Occipital lobe (tissue), 2 donors: ENCODE measurements around the gene CPPED1. TPM values are rescaled to one million over a fixed set of nuclear protein-coding genes. Genes with fewer than 3 reads are reported as not detected.
A peak's percentile ranks its signal among the peaks of the same experiment; 100 is the strongest.
"Not testable (repeated sequence)": the region's sequence is repeated elsewhere in the genome, so short reads cannot be mapped to it uniquely, and the experiment has no call there.

ENCODE experiments used
- DNase-seq: peaks from one replicate; lab custom pipeline; 2025; lab: John Stamatoyannopoulos, UW
- total RNA-seq: library from RNA; depleted of rRNA; stranded (reverse); fragments of >200 nt; gene quantifications from one replicate; pipeline ENCODE4 v1.2.3, GENCODE V29; 2014

Gene CPPED1
- total RNA-seq, 1 donor from 2014 or later = 6.2 TPM

DNA sequence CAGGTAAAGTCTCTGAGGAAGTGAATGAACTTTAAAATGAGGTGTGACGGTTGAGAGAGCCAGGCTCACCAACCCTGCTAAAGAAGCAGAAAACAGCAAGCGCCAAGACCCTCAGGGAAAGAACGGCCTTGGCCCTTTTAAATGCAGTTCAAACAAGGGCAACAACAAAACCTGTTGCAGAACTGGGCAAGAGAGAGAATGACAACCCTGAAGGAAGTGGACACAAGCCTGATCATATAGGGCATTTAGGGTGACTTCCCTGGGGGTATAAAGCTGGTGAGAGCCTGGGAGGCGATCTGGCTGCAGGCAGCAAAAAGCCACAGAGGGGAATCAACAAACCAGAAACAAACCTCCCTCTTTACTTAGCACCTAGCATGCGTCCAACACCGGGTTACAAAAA, 1.0 kb downstream of the CPPED1 start:
- DNase-seq = no peak

DNA sequence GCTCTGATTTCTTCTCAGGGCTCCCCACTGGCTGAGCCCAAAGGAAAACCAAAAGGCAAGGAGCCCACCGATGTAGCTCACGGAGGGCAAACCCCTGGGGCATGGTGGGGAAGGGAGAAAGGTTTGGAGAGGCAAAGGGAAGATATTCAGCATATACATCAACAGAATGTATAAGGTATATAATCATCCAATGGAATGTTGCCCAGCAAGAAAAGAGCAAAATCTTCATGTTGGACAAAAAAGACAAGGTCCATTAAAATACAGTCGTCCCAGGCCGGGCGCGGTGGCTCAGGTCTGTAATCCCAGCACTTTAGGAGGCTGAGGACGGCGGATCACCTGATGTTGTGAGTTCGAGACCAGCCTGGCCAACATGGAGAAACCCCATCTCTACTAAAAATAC, 1.6 kb downstream of the CPPED1 start:
- no peak for DNase-seq

DNA sequence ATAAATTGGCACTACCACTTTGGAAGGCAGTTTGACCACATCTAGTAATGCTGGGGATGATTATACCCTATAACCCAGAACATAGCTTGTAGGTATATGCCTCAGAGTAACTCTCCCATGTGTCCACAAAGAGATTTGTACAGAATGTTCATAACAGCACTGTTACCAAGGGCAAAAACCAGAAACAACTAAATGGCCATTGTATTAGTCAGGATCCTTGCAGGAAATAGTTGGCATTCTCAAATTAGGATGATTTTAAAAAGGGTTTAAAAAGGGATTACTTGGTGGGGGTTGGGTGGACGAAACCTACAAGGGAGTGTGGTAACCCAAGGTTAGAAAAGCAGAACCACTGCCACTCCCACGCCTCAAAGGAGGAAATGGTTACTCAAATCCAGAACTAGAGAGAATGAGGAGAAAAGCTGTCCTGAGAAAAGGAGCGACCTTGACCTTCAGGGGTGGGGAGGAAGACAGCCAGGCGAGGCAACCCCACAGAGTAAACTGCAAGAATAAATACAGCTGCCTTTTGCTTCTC, 2.1 kb downstream of the CPPED1 start:
- DNase-seq = no peak

DNA sequence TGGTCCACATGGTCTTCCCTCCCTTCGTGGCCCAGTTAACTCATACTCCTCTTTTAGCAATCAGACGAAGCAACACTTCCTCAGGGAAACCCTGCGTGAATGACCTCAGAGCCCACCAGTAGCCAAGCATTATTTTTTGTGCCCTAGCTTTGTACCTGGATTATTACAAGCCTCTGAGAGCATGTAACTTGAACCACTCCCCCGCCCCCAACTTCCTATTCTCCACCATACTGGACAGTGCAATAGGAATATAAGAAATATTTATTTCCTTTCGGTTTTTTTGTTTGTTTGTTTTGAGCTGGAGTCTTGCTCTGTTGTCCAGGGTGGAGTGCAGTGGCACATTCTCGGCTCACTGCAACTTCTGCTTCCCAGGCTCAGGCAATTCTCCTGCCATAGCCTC, 2.9 kb downstream of the CPPED1 start:
- no peak for DNase-seq

DNA sequence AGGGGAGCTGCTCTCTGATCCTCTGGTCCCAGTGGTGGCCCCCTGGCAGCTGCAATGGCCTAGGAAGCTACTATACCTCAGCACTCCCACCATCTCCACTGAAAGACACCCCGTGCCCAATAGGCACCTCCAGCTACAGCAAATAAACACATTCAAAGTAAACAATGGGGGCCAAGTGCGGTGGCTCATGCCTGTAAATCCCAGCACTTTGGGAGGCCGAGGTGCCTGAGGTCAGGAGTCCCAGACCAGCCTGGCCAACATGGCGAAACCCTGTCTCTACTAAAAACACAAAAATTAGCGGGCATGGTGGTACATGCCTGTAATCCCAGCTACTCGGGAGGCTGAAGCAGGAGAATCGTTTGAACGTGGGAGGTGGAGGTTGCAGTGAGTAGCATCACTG, 3.7 kb downstream of the CPPED1 start:
- not testable (repeated sequence) for DNase-seq

DNA sequence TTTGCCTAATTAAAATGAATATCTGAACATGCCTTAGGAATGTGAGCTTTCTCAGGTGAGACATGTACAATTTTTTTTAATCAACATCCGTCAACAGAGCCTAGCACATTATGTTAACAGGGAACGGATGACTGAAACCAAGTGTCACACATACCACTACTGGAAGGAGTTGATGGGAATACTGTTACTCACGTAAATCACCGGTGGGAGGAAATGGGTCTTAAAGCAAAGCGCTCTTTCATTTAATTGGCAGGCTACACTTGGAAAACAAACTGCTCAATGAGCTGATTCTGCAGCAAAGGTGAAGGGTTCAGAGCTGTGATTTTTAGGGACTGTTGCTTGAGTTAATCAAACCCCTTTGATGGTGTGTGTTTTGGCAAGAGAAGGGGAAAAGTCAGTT, 4.8 kb downstream of the CPPED1 start:
- DNase-seq = no peak

DNA sequence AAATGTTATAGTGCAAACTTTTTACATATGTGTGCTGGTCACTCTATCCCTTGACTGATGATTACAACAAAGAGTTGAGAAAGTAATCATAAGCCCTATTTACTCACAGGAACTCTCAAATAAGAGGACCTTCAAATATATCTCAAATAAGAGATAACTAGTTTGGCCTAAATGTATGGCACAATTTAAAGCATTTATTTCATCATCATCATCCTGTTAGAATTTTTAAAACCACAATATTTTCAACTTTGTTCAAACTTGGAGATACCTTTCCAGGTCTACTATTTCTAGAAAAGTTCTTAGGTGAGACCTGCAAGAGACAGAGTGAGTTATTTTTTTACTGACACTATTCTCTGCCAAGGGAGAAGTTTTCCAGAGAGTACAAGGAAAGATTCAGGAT, 5.5 kb downstream of the CPPED1 start:
- DNase-seq = no peak

DNA sequence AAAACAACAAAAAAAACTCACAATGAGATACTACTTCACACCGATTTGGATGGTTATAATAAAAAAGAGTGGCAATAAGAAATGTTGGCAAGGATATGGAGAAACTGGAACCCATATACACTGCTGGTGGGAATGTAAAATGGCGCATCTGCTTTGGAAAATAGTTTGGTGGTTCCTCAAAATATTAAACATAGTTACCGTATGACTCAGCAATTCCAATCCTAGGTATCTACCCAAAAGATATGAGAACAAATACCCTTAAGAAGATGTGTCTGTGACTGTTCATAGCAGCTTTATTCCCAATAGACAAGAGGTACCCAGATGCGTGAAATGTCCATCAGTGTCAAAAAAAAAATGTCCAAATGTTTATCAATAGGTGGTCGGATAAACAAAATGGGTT, 7.2 kb downstream of the CPPED1 start:
- DNase-seq = no peak

DNA sequence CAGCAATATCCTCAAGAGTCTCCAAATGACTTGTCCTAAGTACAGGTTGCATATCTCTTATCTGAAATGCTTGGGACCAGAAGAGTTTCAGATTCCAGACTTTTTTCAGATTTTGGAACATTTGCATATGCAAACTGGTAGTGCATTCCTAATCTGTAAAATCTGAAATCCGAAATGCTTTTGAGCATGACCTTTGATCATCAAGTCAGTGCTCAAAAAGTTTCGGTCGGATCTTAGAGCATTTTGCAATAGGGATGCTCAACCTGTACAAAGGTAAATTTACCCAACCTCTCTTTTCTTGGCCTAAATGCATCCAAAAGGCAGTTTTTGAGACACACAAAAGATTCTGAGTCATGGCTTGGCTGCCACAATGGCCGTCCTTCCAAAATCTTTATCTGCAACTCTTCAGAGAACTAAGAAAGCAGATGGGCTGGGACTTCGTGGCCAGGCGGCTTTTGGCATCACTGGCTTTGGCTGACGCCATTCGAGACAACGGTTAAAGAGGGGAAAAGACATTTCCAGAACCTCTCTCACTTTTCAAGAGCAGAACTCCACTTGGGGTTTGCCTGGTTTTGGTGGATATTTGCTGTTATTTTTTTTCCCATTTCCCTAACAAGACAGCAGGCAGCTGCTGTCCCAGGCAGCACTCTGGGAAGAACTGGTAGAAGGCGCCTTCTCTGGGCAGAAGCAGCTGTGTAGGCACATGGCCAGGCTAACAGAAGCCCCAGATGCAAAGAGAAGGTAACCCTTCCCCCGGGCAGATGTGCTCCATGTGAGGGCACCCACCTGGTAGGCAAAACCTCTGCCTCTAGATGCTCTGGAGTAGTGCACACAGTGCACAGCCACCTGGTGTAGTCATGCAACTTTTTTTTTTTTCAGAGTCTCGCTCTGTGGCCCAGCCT, 8.9 kb downstream of the CPPED1 start:
- DNase-seq = no peak

DNA sequence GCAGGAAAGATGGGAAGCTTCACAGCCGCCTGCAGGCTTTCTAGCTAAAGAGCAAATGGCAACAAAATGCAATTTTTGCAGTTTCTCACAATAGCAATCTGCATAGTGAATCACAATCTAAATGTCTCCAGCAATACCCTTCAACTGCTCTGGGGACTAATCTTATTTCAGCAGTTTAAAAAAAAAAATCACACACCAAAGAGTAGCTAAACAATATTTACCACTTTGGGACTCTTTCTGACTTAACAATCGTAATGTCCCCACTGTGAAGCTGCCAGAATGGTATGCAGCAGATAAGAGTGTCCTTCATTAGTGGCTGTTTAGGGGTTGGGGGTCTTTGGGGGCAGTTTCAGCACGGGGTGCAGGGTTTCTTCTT, 9.8 kb downstream of the CPPED1 start:
- DNase-seq = no peak

DNA sequence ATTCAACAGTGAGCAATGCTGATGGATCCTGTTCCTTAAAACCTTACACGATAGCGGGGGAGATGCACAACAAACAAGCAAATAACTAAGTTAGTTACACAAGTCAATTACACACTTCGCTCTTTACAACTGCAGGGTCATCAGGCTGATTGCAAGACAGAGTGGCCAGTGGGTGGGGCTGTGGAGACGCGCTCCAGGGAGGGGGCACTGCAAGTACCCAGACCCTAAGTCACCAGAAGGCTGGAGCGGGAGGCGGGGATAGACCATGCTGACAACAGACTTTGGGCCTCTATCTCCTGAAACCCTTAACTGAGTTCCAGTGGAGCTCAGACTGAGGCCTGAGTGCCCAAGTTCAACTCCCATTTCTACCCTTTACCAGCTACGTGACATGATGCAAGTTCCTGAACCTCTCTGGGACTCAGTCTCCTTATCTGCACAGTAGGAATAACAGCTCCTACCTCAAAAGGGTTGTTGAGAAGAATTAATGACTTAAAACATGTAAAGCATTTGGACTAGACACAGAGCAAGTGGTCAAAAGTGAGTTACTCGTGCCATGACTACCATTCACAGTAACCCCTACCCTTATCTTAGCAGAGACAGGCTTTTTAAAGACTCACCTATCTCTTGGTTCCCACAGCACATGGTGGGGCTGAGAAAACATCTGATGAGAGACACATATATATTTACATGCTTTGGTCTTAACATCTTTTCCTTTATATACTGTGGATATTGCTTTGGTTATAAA, 10.4 kb downstream of the CPPED1 start:
- no peak for DNase-seq

DNA sequence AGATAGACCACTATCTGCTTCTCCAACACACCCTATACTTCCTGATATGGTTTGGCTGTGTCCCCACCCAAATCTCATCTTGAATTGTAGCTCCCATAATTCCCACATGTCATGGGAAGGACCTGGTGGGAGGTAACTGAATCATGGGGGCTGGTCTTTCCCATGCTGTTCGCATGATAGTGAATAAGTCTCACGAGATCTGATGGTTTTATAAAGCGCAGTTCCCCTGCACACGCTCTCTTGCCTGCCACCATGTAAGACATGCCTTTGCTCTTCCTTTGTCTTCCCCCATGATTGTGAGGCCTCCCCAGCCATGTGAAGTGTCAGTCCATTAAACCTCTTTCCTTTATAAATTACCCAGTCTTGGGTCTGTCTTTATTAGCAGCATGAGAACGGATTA, 11.2 kb downstream of the CPPED1 start:
- not testable (repeated sequence) for DNase-seq

DNA sequence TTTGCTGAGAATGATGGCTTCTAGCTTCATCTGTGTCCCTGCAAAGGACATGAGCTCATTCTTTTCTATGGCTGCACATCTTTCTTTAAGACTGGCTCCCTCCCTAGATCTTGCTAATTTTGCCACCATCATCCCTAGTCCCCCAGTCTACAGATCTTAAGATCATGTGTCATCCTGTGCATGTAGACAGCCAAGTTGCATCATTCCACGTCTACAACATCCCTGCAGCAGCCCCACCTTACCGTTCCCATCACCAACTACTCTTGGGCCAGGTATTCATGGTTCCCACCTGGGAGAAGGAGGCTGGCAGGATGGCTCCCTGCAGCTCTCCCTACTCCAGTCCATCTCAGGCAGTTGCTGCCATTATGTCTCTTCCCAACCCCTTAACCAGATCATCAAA, 12.3 kb downstream of the CPPED1 start:
- DNase-seq = no peak

DNA sequence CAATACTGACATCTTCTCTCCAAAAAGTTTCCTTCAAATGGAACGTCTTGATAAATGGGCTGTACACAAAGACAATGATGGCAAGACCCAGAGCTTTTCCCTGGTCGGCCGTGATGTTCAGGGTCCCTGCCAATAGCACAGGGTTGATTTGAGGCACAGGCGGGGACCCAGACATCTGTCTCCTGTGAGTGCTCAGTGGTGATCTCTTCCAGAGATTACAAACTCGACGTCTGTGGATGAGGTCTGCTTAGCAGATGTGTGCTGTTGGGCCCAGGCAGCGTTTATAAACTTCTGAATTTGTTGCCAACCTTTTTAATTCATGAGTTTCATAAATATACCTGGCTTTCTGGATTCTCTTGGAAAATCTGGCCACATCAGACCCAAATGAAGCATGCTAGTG, 14.9 kb downstream of the CPPED1 start:
- no peak for DNase-seq

DNA sequence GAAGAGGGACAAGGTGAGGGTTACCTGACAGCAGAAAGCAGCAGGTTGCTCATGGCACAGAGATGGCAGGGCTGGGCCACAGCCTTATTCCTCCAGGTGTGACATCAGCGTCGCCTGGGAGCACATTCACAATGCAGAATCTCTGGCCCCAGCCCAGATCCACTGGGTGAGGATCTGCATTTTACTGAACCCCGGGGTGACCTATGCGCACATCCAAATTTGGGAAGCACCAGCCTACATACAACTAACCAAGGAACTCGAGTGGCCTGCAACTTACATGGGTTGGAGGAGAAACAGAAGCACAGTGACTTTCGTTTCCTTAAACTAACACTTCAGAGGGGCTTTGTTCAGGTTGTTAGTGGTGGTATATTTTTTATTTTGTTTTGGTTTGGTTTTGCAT, 17.6 kb downstream of the CPPED1 start:
- no peak for DNase-seq

DNA sequence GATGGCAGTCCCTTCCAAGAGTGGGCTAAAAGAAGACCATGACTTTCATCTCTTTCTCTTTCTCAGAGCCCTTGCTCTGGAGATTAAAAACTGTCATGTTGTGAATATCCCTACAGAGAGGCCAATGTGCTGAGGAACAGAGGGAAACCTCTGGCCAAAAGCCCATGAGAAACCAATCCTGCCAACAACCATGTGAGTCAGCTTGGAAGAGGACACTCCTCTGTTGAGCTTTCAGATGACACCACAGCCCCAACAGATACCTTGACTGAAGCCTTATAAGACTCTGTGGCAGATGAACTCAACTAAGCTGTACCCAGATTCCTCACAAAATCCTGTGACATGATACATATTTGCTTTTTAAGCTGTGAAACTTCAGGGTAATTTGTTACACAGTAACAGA, 19.6 kb downstream of the CPPED1 start:
- no peak for DNase-seq

DNA sequence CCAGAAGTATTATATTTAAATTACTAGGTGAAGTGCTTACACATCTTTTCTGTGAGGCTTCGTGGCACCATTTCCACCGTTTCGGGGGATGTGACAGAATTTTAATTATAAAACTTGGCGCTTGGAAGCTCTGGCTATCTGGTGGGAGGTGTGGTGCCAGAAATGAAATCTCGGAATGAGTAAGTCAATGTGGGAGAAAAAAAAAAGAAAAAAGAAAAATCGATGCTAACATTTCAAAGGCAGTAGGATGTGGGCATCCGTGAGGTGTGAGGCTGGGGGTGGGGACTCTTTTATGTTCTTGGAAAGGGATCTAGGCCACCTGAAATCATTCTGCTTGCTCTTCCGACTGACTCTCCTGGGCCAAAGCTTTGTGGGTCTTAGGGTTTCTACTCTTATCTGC, 21.9 kb downstream of the CPPED1 start:
- peak; percentile 42 for DNase-seq

DNA sequence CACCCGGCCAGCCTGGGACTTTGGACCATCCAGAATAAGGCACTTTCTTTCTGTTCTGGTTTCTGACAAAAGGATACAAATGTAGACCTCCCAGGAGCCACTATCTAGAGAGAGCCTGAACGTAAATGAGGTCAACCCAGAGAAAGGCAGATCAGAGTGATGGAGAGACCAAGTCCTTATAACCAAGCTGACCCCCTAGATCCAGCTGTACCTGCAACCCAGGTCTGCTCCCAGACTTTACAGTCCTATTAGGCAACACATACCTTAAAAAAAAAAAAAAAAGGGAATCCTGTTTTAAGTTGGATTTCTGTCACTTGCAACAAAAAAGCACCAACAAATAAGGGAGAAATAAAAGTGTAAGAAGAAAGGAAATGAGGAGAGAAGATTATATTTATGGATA, 23.2 kb downstream of the CPPED1 start:
- DNase-seq = no peak

DNA sequence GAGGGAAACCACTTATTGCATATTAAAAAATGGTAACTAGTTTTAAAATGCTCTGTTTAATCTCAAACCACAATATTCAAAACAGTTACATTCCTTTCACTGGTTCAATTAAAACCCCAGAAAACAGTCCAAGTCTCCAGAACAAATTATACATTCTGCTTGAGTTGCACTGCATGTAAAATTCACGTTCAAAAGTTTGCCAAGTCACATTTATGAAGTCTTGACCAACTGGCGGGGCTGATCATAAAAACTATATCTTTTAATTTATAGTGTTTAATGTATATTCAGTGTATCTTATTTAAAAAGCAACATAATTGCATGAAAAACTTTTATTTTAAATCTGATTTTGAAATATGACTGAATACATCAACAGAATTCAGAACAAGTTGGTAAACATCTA, 25.0 kb downstream of the CPPED1 start:
- DNase-seq = no peak

DNA sequence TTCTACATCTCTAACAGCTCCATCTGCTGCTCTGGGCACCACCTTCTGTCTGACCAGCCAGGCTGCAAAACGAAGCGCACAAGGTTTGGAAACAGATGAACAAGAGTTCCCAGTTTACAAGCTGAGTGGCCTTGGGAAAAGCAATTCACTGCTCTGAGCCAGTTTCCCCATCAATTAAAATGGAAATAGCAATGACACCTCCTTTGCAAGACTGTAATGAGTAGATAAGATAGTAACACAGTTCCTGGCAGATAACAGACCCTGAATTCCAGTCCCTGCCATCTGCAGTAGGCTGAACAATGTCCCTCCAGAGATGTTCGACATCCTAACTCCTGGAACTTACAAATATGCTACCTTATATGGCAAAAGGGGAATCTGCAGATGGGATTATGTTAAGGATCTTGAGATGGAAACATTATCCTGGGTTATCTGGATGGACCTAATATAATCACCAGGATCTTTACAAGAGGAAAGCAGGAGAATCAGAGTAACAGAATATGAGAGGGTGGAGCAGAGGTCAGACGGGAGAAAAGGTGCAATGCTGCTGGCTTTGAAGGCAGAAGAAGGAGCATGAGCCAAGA, 27.9 kb downstream of the CPPED1 start:
- DNase-seq = no peak

DNA sequence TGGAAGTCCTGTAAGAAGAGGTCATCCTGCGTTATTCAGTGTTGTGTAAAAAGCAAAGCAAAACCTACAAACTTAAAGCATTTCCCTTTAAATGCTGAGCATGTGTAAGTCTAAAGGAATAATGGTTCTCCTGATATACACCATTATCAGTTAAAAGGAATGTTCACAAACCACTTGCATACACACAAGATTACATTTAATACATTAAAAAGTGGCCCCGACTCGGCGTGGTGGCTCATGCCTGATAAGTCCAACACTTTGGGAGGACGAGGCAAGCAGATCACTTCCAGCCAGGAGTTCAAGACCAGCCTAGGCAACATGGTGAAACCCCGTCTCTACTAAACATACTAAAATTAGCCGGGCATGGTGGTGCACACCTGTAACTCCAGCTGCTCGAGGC, 30.5 kb downstream of the CPPED1 start:
- no peak for DNase-seq

DNA sequence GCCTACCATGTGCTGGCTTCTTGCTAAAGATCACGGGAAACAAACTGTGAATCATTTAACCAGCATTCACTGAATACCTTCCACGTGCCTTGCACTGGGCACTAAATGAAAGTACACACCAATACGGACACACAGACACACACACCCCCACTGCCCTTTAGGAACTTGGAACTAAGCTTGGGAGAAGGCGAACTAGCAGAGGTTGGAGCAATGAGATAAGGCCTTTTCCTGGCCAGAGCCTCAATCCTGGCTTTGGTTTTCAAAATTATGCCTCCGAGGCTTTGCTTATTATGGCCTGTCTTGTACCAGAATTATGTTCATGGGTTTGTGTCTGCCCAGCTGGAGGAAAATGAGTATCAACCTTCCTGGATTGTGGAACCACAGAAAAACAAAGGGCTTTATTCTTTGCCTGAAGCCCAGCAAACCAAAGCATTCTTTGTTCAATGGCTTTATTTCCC, 32.3 kb downstream of the CPPED1 start:
- no peak for DNase-seq
